Smooth muscle cell (in vitro differentiated cells): ENCODE data around the gene EMILIN3. TPM values are rescaled to one million over a fixed set of nuclear protein-coding genes. Genes with fewer than 3 reads are reported as not detected.

Experiments
- DNase-seq: peaks from one replicate; lab custom pipeline; 2025; ENCODE audit not compliant: unreplicated experiment; lab: John Stamatoyannopoulos, UW
- H2AFZ ChIP-seq: fragments of 200-600 bp; sonication (generic); 2 replicates; pipeline ENCODE4 v1.6.0; 2016; ENCODE audit warnings: antibody characterized with exemption, low read depth, mild to moderate bottlenecking
- H3F3A ChIP-seq: fragments of 200-600 bp; sonication (generic); 2 replicates; pipeline ENCODE4 v1.6.0; 2017; ENCODE audit warnings: antibody characterized with exemption, low read depth
- H3K27ac ChIP-seq: fragments of 200-600 bp; sonication (generic); 2 replicates; pipeline ENCODE4 v1.5.1; 2016; ENCODE audit warnings: low read depth, mild to moderate bottlenecking
- H3K27me3 ChIP-seq: fragments of 200-600 bp; sonication (generic); 2 replicates; pipeline ENCODE4 v1.6.1; 2016; ENCODE audit warnings: low read depth, mild to moderate bottlenecking
- H3K36me3 ChIP-seq: fragments of 200-600 bp; sonication (generic); 2 replicates; pipeline ENCODE4 v1.5.1; 2016; ENCODE audit warnings: low read depth
- H3K4me1 ChIP-seq: fragments of 200-600 bp; sonication (generic); 2 replicates; pipeline ENCODE4 v1.5.1; 2016; ENCODE audit warnings: low read depth
- H3K4me2 ChIP-seq: fragments of 200-600 bp; sonication (generic); 2 replicates; pipeline ENCODE4 v1.6.0; 2016; ENCODE audit warnings: mild to moderate bottlenecking
- H3K4me3 ChIP-seq: fragments of 200-600 bp; sonication (generic); 2 replicates; pipeline ENCODE4 v1.5.1; 2016; ENCODE audit warnings: mild to moderate bottlenecking
- H3K79me2 ChIP-seq: fragments of 200-600 bp; sonication (generic); 2 replicates; pipeline ENCODE4 v1.6.0; 2016; ENCODE audit warnings: low read depth, mild to moderate bottlenecking
- H3K9ac ChIP-seq: fragments of 200-600 bp; sonication (generic); 2 replicates; pipeline ENCODE4 v1.6.0; 2016; ENCODE audit warnings: low read depth
- H3K9me3 ChIP-seq: fragments of 200-600 bp; sonication (generic); replicated peaks from 2 replicates; pipeline ENCODE4 v1.5.1; 2016; ENCODE audit warnings: low read depth
- H4K20me1 ChIP-seq: fragments of 200-600 bp; sonication (generic); 2 replicates; pipeline ENCODE4 v1.6.0; 2016; ENCODE audit warnings: low read depth
- CTCF ChIP-seq: fragments of 200-600 bp; sonication (generic); IDR thresholded peaks from 2 replicates; pipeline ENCODE4 v1.5.1; 2017; ENCODE audit warnings: borderline replicate concordance, mild to moderate bottlenecking, antibody characterized with exemption; ENCODE audit not compliant: insufficient read depth, poor library complexity, severe bottlenecking
- WGBS: methylation state at CpG from one replicate; pipeline ENCODE4 v1.1.7; 2016; ENCODE audit warnings: low lambda C conversion rate; 5-methylcytosine and 5-hydroxymethylcytosine counted together
- polyA plus RNA-seq: library from polyadenylated mRNA; unstranded; fragments of >200 nt; fragmentation: Nextera tagmentation; extraction: Ambion mirVana; gene quantifications from 2 replicates; pipeline ENCODE4 v1.2.1, GENCODE V29; 2016
- total RNA-seq: library from RNA; depleted of rRNA; stranded (reverse); fragments of >200 nt; gene quantifications from 2 replicates; pipeline ENCODE4 v1.2.3, GENCODE V29; 2014

EMILIN3 gene
- total and polyA plus RNA-seq, 2 experiments from 2014 or later, result 0.18 to 0.36 TPM

DNA sequence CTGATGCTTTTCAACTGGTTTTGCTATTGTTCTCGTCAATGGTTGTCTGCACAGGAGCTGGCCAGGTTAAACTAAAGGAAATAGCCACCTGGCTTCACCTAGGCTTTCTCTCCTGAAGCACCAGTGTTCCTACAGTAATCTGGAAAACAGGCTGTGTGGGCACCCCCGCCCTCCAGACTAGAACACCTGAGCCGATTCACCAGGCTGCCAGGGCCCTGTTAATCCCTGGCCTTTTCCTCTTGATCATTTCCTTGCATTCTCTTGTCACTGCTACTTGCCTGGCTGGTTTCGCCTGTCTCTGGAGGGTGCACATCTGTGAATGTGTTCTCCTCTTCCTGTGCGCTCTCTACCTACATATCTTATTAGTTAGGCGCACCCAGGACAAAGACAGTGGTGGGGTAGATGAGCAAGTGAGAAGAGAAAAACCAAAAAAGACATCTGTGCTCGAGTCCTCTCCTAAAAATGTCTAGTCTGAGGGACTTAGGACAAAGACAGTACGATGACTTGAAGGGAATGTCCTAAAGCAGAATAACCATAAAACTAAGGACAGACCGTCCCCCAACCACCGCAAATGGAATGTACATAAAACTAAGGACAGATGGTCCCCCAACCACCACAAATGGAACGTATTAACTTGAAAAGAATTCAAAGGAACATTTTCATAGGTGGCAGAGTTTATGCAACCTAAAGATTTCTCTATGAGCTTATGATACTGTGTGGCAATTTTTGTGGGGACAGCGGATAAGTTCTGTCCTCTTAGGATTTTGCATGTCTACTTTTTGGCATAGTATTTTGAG lies 45.9 kb upstream of the EMILIN3 start:
- H3K9ac ChIP-seq, result no peak overlapping the region

DNA sequence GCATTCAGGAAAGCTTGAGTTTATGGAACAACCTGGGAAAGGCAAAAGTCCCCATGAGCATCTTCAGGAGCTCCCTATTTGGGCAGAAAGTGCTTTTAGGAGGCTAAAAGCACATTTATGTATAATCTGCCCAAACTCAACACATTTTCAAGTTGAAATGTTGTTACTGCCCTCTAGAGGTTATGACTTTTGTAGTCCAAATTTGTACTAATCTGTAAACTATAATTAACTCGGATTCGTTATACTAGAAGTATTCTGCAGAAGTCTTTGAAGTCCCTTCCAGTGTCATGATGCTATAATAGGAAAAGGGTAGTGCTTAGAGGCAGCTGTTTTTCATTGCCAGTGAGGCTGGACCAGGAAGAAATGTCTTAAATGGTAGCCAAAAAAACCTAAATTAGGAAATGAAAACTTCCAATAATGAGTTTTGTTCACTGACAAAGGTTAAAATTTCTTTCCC lies 44.8 kb upstream of the EMILIN3 start:
- Histone ChIP-seq H3K4me3 (no peak overlapping the region), H3K27me3 (no peaks in the 10 kb centered on the region), H3F3A (no peaks in the 10 kb centered on the region), H2AFZ (no peak overlapping the region), H3K4me2 (no peak overlapping the region), H3K27ac (no peak overlapping the region), H3K9me3 (no peaks in the 10 kb centered on the region), H3K4me1 (no peaks in the 10 kb centered on the region), H3K9ac (no peak overlapping the region), H3K79me2 (no peaks in the 10 kb centered on the region), H4K20me1 (no peaks in the 10 kb centered on the region), H3K36me3 (peaks cover 15% of the 10 kb centered on the region)
- DNase-seq, result no peak
- TF ChIP-seq CTCF, result peak; percentile 44
- WGBS, result 55% methylated on average over 2 of the region's 2 CpGs

More for the DNA sequence above, 45.9 kb upstream of the EMILIN3 start:
- Histone ChIP-seq H3K4me2 (no peak overlapping the region), H3K9me3 (no peaks in the 10 kb centered on the region), H4K20me1 (no peaks in the 10 kb centered on the region), H2AFZ (no peak overlapping the region), H3K4me3 (no peak overlapping the region), H3K27me3 (no peaks in the 10 kb centered on the region), H3K27ac (no peak overlapping the region), H3K4me1 (no peaks in the 10 kb centered on the region), H3F3A (no peaks in the 10 kb centered on the region), H3K79me2 (no peaks in the 10 kb centered on the region), H3K36me3 (peaks cover 21% of the 10 kb centered on the region)
- no peak for TF ChIP-seq CTCF
- DNase-seq, result no peak
- 94% methylated on average over 12 of the region's 12 CpGs for WGBS

GRCh38 chr20:41408986-41409385 lies 42.4 kb upstream of the EMILIN3 start:
- H3K27ac ChIP-seq, result no peak overlapping the region
- no peak overlapping the region for H3K4me3 ChIP-seq
- H3K36me3 ChIP-seq, result peaks cover 7% of the 10 kb centered on the region
- H4K20me1 ChIP-seq, result no peaks in the 10 kb centered on the region
- 98% methylated on average over 9 of the region's 9 CpGs for WGBS
- H2AFZ ChIP-seq, result no peak overlapping the region
- no peaks in the 10 kb centered on the region for H3K79me2 ChIP-seq
- no peaks in the 10 kb centered on the region for H3K27me3 ChIP-seq
- no peaks in the 10 kb centered on the region for H3F3A ChIP-seq
- no peaks in the 10 kb centered on the region for H3K9me3 ChIP-seq
- no peaks in the 10 kb centered on the region for H3K4me1 ChIP-seq
- TF ChIP-seq CTCF, result no peak
- H3K4me2 ChIP-seq, result no peak overlapping the region
- no peak overlapping the region for H3K9ac ChIP-seq
- no peak for DNase-seq
